C4-2B (cell line): ENCODE measurements around the gene MSI2.

Source experiments
- CTCF ChIP-seq: fragments of 450-650 bp; conservative IDR thresholded peaks from 2 replicates; pipeline ENCODE4 v1.5.1; 2017; ENCODE audit warnings: mild to moderate bottlenecking
- ZFX ChIP-seq: fragments of 450-650 bp; IDR thresholded peaks from 2 replicates; pipeline ENCODE4 v1.6.1; 2017

- TF ChIP-seq CTCF = no peak
- no peak for TF ChIP-seq ZFX
These were observed 380.8 kb downstream of the MSI2 start for GRCh38 chr17:57636985-57637665.
